Endometrium (tissue), 2 donors: Measurements from ENCODE around the gene CALHM4.

Experiments used
- FAIRE-seq: peaks from 2 replicates; lab custom pipeline; 2012; peaks lifted over from hg19 to GRCh38; lab: Jason Lieb, UNC
- donor health status: control.
- donor health status: control.

Gene CALHM4

GRCh38 chr6:116553451-116553850, at the start of gene CALHM4:
Gene CALHM4, plus strand, starts transcription at chr6:116553751. Its CDS starts 43 bp downstream, at chr6:116553794.
- no peak for FAIRE-seq

GRCh38 chr6:116507324-116507723, 46.2 kb upstream of the CALHM4 start:
- FAIRE-seq = no peak

GRCh38 chr6:116508527-116508926, 45.0 kb upstream of the CALHM4 start:
- no peak for FAIRE-seq

- FAIRE-seq = no peak
These were observed 42.0 kb upstream of the CALHM4 start, which contains the start of gene CALHM5 for GRCh38 chr6:116511424-116512110. Gene CALHM5, plus strand, starts transcription at chr6:116511639. Its CDS starts 58 bp downstream, at chr6:116511697.

GRCh38 chr6:116512111-116512559, 41.4 kb upstream of the CALHM4 start:
- no peak for FAIRE-seq

- no peak for FAIRE-seq
These were observed 40.8 kb upstream of the CALHM4 start for GRCh38 chr6:116512734-116513133.

- no peak for FAIRE-seq
These were observed 40.2 kb upstream of the CALHM4 start for GRCh38 chr6:116513224-116513875.

GRCh38 chr6:116514111-116514510, 39.4 kb upstream of the CALHM4 start:
- FAIRE-seq = no peak

GRCh38 chr6:116515141-116515540, 38.4 kb upstream of the CALHM4 start:
- no peak for FAIRE-seq

- no peak for FAIRE-seq
These were observed 34.8 kb upstream of the CALHM4 start for GRCh38 chr6:116518621-116519368.

- no peak for FAIRE-seq
These were observed 30.7 kb upstream of the CALHM4 start for GRCh38 chr6:116522896-116523295.

GRCh38 chr6:116524236-116524635, 29.3 kb upstream of the CALHM4 start:
- no peak for FAIRE-seq

- no peak for FAIRE-seq
These were observed 25.4 kb upstream of the CALHM4 start for GRCh38 chr6:116528133-116528532.

- no peak for FAIRE-seq
These were observed 24.8 kb upstream of the CALHM4 start for GRCh38 chr6:116528780-116529179.

- FAIRE-seq = no peak
These were observed 23.9 kb upstream of the CALHM4 start for GRCh38 chr6:116529466-116530290.

GRCh38 chr6:116530436-116530835, 23.1 kb upstream of the CALHM4 start:
- FAIRE-seq = no peak

- peak; percentile 65 for FAIRE-seq
These were observed 21.6 kb upstream of the CALHM4 start for GRCh38 chr6:116531675-116532570.

GRCh38 chr6:116533233-116533957, 20.2 kb upstream of the CALHM4 start:
- FAIRE-seq = no peak

- FAIRE-seq = no peak
These were observed 18.4 kb upstream of the CALHM4 start for GRCh38 chr6:116535109-116535508.

GRCh38 chr6:116536216-116536621, 17.3 kb upstream of the CALHM4 start:
- peak; percentile 86 for FAIRE-seq
